ENCODE measurements around the gene ABCC4.

ABCC4 gene

DNA sequence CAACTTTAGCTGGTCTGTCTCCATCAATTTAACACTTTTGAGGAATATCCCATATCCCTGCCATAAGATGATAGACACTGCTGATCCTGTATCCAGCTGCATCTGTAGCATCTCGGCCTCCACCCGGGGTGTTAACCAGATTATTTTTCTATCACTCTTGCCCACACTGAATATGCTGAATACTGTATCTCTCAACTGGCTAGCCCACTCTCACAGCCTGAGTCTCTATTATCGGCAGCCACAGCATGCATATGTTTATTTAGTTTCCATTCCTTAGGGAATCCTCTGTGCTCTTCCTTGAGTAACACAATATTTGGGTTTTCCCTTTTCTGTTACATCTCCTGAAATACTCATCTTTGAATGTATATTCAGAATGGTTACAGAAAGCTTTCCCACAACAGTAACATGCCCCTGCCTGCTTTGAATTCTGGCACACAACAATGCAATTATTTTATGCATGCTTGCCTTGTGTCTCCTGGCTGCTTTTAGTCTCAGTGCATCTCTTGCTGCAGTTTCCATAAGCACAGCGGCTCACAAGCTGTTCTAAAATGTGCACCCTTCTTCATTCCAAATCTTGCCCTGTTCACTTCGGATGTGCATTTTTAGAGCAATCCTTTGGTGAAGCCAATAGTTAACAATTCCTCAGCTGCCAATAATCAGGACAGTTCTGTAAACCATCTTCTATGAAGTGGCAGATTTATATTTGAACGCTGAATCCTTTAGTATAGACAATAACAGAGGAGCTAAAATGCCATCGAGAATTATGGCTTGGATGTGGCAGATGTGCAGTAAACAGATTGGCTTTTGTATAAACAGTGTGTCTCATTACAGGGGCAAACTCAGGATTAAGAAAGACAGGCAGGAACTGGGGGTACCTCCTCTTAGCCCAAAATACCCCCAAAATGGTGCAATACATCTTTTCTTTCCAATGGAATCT, 327.0 kb downstream of the ABCC4 start:
- Mint-ChIP-seq H3K27me3 (ENCODE audit: low read depth) (peaks cover 18% of the 10 kb centered on the region), H3K27ac (no peak overlapping the region), H3K9me3 (no peaks in the 10 kb centered on the region), H3K4me3 (no peak overlapping the region), H3K36me3 (ENCODE audit: low read depth) (no peaks in the 10 kb centered on the region), H3K4me1 (ENCODE audit: low read depth) (no peaks in the 10 kb centered on the region)
- DNase-seq (ENCODE audit: low spot score) = no peak

DNA sequence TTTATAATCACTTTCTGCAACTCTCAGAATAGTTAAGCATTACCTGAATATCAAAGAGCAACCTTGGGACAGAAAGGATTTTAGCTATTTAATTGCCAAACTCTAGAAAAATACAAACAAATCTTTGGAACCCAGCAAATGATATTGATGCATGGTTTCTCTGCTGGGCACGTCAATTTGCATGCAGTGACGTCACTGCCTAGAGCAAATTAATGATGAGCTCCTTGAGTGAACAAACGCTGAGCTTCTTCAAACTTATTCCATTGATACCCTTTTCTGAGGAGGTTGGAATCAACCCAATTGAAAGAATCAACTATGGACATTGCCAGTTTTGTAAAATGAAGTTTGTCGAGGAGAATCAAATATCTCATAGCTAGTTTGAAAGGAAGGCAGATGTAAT, 329.0 kb downstream of the ABCC4 start:
- Mint-ChIP-seq H3K27me3 (ENCODE audit: low read depth) (peaks cover 31% of the 10 kb centered on the region), H3K9me3 (no peaks in the 10 kb centered on the region), H3K36me3 (ENCODE audit: low read depth) (no peaks in the 10 kb centered on the region), H3K27ac (no peak overlapping the region), H3K4me1 (ENCODE audit: low read depth) (no peaks in the 10 kb centered on the region), H3K4me3 (no peak overlapping the region)
- no peak for DNase-seq (ENCODE audit: low spot score)

Measured in T-helper 2 cell treated with Interferon-gamma antibody and Interleukin-4, amounts not matched to agents 5 μg/mL and 100 μg/mL, for 36 hours (primary cell).